Measurements from ENCODE around the gene DDX3X. TPM values are rescaled to one million over a fixed set of nuclear protein-coding genes. Genes with fewer than 3 reads are reported as not detected.

Gene DDX3X
- polyA plus RNA-seq, 1 donor from 2014 or later, result 165 TPM

DNA sequence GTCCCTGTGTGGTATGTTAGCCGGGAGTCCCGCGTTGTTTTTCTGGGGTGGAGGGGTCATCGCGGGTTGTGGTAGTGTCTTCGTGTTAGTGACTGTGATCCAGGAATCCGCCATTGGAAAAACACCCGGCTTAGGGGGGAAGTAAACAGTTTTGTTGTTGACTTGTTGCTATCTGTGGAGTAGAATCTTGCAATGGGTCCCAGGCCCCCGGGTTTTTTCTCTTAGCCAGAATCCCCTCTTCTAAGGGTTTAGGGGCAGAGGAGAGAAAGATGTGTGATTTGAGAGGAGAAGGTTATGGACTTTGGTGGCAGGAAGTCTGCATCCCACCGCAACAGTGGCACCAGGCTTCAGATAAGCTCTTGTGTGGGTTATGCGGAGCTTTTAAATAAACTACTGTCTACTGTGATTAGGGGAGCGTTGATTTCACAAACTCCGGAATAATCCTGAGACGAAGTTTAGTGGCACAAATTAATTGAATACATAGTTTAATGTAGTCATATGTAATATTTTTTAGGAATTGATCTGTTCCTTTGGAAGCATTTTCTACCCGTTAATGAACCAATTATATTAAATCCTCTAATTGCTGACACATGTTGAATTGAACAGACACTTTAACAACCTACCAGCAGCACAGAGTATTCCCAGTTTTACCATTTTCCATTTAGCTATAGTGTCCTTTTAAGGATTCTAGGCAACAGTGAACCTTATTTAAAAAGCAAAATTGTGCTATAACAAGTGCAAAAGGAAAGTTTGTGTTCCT is 1.4 kb downstream of the DDX3X start:
- Histone ChIP-seq H4K20me1 (ENCODE audit: insufficient read depth) (peaks cover 31% of the 10 kb centered on the region), H3F3A (ENCODE audit: insufficient read depth, low read length, poor library complexity, severe bottlenecking) (no peaks in the 10 kb centered on the region), H2AFZ (ENCODE audit: low read depth, low read length) (no peak overlapping the region), H3K27me3 (ENCODE audit: insufficient read depth, low read depth, low read length) (no peaks in the 10 kb centered on the region), H3K9me3 (ENCODE audit: low read length) (no peaks in the 10 kb centered on the region), H3K27ac (ENCODE audit: low read length) (peak overlapping the region; percentile 100), H3K9ac (ENCODE audit: low read length) (peak overlapping the region; percentile 100), H3K36me3 (ENCODE audit: insufficient read depth, low read length) (no peaks in the 10 kb centered on the region), H3K4me3 (ENCODE audit: low read length) (peak overlapping the region; percentile 82), H3K4me2 (ENCODE audit: low read length) (peak overlapping the region; percentile 86), H3K9me2 (ENCODE audit: insufficient read depth, low read length) (no peaks in the 10 kb centered on the region), H3K79me2 (replicated peaks; ENCODE audit: insufficient read depth, low read length) (peaks cover 53% of the 10 kb centered on the region)
- TF ChIP-seq EP300 (conservative IDR thresholded peaks at IDR 0.05; ENCODE audit: poor library complexity, severe bottlenecking) (no peak), EZH2 (IDR thresholded peaks at IDR 0.05; ENCODE audit: borderline replicate concordance, insufficient read depth, low read length, poor library complexity, severe bottlenecking) (no peak), SMC3 (conservative IDR thresholded peaks at IDR 0.05; ENCODE audit: poor library complexity) (no peak), TAF1 (IDR thresholded peaks at IDR 0.05; ENCODE audit: low read depth) (no peak), MXI1 (conservative IDR thresholded peaks at IDR 0.05; ENCODE audit: poor library complexity, severe bottlenecking) (no peak), POLR2AphosphoS5 (IDR thresholded peaks at IDR 0.05) (no peak), RAD21 (conservative IDR thresholded peaks at IDR 0.05) (no peak)
- TF ChIP-seq, protein P1, sequence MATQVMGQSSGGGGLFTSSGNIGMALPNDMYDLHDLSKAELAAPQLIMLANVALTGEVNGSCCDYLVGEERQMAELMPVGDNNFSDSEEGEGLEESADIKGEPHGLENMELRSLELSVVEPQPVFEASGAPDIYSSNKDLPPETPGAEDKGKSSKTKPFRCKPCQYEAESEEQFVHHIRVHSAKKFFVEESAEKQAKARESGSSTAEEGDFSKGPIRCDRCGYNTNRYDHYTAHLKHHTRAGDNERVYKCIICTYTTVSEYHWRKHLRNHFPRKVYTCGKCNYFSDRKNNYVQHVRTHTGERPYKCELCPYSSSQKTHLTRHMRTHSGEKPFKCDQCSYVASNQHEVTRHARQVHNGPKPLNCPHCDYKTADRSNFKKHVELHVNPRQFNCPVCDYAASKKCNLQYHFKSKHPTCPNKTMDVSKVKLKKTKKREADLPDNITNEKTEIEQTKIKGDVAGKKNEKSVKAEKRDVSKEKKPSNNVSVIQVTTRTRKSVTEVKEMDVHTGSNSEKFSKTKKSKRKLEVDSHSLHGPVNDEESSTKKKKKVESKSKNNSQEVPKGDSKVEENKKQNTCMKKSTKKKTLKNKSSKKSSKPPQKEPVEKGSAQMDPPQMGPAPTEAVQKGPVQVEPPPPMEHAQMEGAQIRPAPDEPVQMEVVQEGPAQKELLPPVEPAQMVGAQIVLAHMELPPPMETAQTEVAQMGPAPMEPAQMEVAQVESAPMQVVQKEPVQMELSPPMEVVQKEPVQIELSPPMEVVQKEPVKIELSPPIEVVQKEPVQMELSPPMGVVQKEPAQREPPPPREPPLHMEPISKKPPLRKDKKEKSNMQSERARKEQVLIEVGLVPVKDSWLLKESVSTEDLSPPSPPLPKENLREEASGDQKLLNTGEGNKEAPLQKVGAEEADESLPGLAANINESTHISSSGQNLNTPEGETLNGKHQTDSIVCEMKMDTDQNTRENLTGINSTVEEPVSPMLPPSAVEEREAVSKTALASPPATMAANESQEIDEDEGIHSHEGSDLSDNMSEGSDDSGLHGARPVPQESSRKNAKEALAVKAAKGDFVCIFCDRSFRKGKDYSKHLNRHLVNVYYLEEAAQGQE (IDR thresholded peaks at IDR 0.05; ENCODE audit: borderline replicate concordance), result no peak
- TF ChIP-seq, protein P2, sequence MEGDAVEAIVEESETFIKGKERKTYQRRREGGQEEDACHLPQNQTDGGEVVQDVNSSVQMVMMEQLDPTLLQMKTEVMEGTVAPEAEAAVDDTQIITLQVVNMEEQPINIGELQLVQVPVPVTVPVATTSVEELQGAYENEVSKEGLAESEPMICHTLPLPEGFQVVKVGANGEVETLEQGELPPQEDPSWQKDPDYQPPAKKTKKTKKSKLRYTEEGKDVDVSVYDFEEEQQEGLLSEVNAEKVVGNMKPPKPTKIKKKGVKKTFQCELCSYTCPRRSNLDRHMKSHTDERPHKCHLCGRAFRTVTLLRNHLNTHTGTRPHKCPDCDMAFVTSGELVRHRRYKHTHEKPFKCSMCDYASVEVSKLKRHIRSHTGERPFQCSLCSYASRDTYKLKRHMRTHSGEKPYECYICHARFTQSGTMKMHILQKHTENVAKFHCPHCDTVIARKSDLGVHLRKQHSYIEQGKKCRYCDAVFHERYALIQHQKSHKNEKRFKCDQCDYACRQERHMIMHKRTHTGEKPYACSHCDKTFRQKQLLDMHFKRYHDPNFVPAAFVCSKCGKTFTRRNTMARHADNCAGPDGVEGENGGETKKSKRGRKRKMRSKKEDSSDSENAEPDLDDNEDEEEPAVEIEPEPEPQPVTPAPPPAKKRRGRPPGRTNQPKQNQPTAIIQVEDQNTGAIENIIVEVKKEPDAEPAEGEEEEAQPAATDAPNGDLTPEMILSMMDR (IDR thresholded peaks at IDR 0.05; ENCODE audit: poor library complexity, severe bottlenecking), result no peak

DNA sequence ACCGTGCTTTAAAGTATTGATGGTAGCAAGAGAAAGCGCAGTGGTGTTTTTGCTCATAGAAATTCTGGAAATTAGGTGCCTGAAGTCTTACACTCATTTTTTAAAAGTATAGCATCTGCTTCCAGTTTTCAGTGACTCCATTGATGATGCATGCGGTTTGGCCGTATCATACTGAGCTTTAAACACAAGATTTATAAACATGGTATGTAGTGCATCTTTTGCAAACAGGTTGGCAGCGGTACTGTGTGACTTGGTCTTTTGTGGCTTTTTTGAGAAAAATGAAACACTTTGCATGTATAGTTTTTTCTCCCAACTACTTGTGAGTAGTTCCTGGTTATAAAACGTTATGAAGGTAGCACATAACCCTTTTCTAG is 2.0 kb downstream of the DDX3X start:
- no peak overlapping the region for H2AFZ ChIP-seq (ENCODE audit: low read depth, low read length)
- peaks cover 31% of the 10 kb centered on the region for H4K20me1 ChIP-seq (ENCODE audit: insufficient read depth)
- no peaks in the 10 kb centered on the region for H3K27me3 ChIP-seq (ENCODE audit: insufficient read depth, low read depth, low read length)
- no peak for TF ChIP-seq POLR2AphosphoS5 (IDR thresholded peaks at IDR 0.05)
- TF ChIP-seq TAF1 (IDR thresholded peaks at IDR 0.05; ENCODE audit: low read depth), result no peak
- TF ChIP-seq, protein P2 (IDR thresholded peaks at IDR 0.05; ENCODE audit: poor library complexity, severe bottlenecking), result no peak
- TF ChIP-seq RAD21 (conservative IDR thresholded peaks at IDR 0.05), result no peak
- TF ChIP-seq EZH2 (IDR thresholded peaks at IDR 0.05; ENCODE audit: borderline replicate concordance, insufficient read depth, low read length, poor library complexity, severe bottlenecking), result no peak
- no peak for TF ChIP-seq MXI1 (conservative IDR thresholded peaks at IDR 0.05; ENCODE audit: poor library complexity, severe bottlenecking)
- TF ChIP-seq SMC3 (conservative IDR thresholded peaks at IDR 0.05; ENCODE audit: poor library complexity), result no peak
- TF ChIP-seq, protein P1 (IDR thresholded peaks at IDR 0.05; ENCODE audit: borderline replicate concordance), result no peak
- no peak for TF ChIP-seq EP300 (conservative IDR thresholded peaks at IDR 0.05; ENCODE audit: poor library complexity, severe bottlenecking)
- H3K4me2 ChIP-seq (ENCODE audit: low read length), result peak overlapping the region; percentile 86
- no peaks in the 10 kb centered on the region for H3F3A ChIP-seq (ENCODE audit: insufficient read depth, low read length, poor library complexity, severe bottlenecking)
- no peaks in the 10 kb centered on the region for H3K36me3 ChIP-seq (ENCODE audit: insufficient read depth, low read length)
- peak overlapping the region; percentile 100 for H3K27ac ChIP-seq (ENCODE audit: low read length)
- H3K4me3 ChIP-seq (ENCODE audit: low read length), result peak overlapping the region; percentile 82
- peak overlapping the region; percentile 100 for H3K9ac ChIP-seq (ENCODE audit: low read length)
- H3K9me3 ChIP-seq (ENCODE audit: low read length), result no peaks in the 10 kb centered on the region
- peaks cover 58% of the 10 kb centered on the region for H3K79me2 ChIP-seq (replicated peaks; ENCODE audit: insufficient read depth, low read length)
- no peaks in the 10 kb centered on the region for H3K9me2 ChIP-seq (ENCODE audit: insufficient read depth, low read length)
